22Rv1 (cell line): Measurements from ENCODE around the gene AUTS2.

ENCODE experiments used
- CTCF ChIP-seq: fragments of 450-650 bp; IDR thresholded peaks from 2 replicates; pipeline ENCODE4 v1.5.1; 2017; ENCODE audit warnings: mild to moderate bottlenecking
- ZFX ChIP-seq: fragments of 450-650 bp; IDR thresholded peaks from 2 replicates; pipeline ENCODE4 v1.6.1; 2017; ENCODE audit warnings: antibody characterized with exemption, borderline replicate concordance

DNA sequence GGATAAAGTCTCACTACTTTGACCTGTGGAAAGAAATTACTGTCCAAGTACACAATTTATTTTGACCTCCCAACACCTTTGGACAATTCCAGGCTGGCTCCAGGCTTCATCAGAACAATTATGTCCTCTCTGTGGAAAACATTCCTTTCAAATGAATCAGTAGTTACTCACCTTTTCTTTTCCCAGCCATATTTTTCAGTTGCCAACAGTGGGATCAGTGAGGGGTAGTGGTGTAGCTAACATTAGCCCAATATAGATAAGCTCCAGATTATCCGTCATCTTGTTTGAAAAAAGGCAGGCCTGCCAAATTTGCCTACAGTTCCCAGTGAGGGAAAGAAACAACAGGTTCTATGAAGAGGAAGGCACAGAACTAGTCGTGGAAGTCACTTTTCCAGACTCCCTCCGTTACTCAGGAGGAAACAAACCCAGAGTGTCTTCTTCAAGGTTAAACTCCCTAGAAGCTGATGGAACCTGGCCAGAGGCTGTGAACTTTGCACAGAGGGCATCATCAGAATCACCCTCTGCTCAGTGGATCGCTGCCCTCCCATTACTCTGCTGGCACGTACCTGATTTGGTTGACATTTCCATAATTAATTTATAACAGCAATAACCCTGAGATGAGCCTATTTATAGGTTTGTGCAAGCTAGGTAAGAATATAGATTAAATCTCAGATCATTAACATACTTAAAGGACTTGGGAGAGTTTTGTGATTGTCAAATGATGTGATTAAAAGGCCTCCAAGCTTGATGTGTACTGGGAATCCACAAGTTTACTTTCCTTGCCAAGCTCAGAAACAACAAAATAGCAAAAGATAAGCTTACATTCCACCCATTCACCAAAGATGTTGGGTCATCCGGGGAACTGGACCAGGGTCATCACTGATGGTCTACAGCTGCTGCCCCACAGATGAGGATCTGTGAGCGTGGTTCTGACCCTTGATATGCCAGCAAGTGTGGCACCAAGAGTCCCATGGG, 879.0 kb downstream of the AUTS2 start:
- TF ChIP-seq CTCF (no peak), ZFX (no peak)
